IPS DF 6.9 (cell line): ENCODE data around the gene SLC7A4.
"Not testable (repeated sequence)": the region's sequence is repeated elsewhere in the genome, so short reads cannot be mapped to it uniquely, and the experiment has no call there.

Experiments
- DNase-seq: peaks from one replicate; pipeline ENCODE4 v3.0.0-alpha.2; 2013; ENCODE audit warnings: low read depth, low spot score
- H3K27ac ChIP-seq: one replicate; pipeline ENCODE4 v1.5.1; 2013; ENCODE audit warnings: low read length, control low read depth
- H3K27me3 ChIP-seq: 2 replicates; pipeline ENCODE4 v1.6.1; 2013; ENCODE audit warnings: mild to moderate bottlenecking, low read length; ENCODE audit not compliant: control insufficient read depth, insufficient read depth
- H3K36me3 ChIP-seq: 2 replicates; pipeline ENCODE4 v1.6.1; 2013; ENCODE audit warnings: low read length; ENCODE audit not compliant: control insufficient read depth, insufficient read depth
- H3K4me1 ChIP-seq: 2 replicates; pipeline ENCODE4 v1.6.1; 2013; ENCODE audit warnings: low read length; ENCODE audit not compliant: control insufficient read depth, insufficient read depth
- H3K4me3 ChIP-seq: 2 replicates; pipeline ENCODE4 v1.5.1; 2013; ENCODE audit warnings: mild to moderate bottlenecking, low read length
- H3K9me3 ChIP-seq: 2 replicates; pipeline ENCODE4 v1.6.1; 2013; ENCODE audit warnings: low read length, inconsistent platforms; ENCODE audit not compliant: control insufficient read depth, insufficient read depth
- WGBS: extraction: QIAGEN DNeasy Blood & Tissue Kit; methylation state at CpG from one replicate; pipeline ENCODE4 v1.1.7; 2013; ENCODE audit warnings: mixed read lengths, missing lambda C conversion rate; ENCODE audit not compliant: insufficient read length, insufficient coverage; 5-methylcytosine and 5-hydroxymethylcytosine counted together

Gene SLC7A4

GRCh38 chr22:21014726-21015465 is 17.5 kb downstream of the SLC7A4 start, which contains the start of gene P2RX6:
P2RX6 (plus strand) TSS chr22:21015165; CDS start chr22:21015175, 10 bp downstream.
- DNase-seq, result no peak
- Histone ChIP-seq H3K27ac (no peak within 1 kb of the TSS), H3K9me3 (no peaks in the 10 kb centered on the region), H3K27me3 (no peaks in the 10 kb centered on the region), H3K4me3 (peak within 1 kb of the TSS; percentile 49; the same call in 1 of the 2 replicates), H3K4me1 (peaks cover 2% of the 10 kb centered on the region; the same call in 1 of the 2 replicates), H3K36me3 (no peaks in the 10 kb centered on the region)
- no CpG with 5 or more reads among the region's 12 CpGs for WGBS

GRCh38 chr22:21014202-21014725 is 18.1 kb downstream of the SLC7A4 start:
- Histone ChIP-seq H3K36me3 (no peaks in the 10 kb centered on the region), H3K27me3 (no peaks in the 10 kb centered on the region), H3K27ac (no peak overlapping the region), H3K4me3 (peak overlapping the region; percentile 49; the same call in 1 of the 2 replicates), H3K9me3 (no peaks in the 10 kb centered on the region), H3K4me1 (peaks cover 4% of the 10 kb centered on the region; the same call in 1 of the 2 replicates)
- WGBS, result no CpG with 5 or more reads among the region's 40 CpGs
- peak; percentile 96 for DNase-seq

DNA sequence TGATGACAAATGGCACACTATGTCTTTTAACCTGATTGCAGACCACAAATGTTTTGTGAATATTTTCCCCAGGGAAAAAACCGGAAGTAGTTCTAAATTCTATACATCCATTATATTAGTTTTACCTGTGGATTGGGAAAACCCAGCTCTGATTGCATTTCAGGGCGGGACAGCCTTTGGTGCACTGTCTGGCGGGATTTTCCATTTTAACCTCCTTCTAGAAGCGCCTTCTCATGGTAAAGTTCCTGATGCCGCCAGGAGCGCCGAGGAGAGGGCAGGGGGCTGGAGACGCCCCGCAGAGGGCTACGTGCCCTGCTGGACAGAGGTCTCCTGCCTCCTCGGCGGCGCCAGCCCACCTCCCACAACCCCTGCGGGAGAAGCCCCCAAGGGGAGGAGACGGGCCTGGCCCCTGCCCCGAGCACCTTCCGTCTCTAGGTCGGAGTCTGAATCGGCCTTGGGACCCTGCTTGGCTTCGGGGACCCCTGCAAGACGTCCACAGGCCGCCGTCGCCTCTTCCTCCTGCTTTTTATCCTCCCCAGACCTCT is 18.6 kb downstream of the SLC7A4 start:
- H3K9me3 ChIP-seq, result no peaks in the 10 kb centered on the region
- H3K27ac ChIP-seq, result no peak overlapping the region
- no peaks in the 10 kb centered on the region for H3K27me3 ChIP-seq
- H3K4me3 ChIP-seq, result peak overlapping the region; percentile 49; the same call in 1 of the 2 replicates
- H3K4me1 ChIP-seq, result peaks cover 4% of the 10 kb centered on the region; the same call in 1 of the 2 replicates
- WGBS, result no CpG with 5 or more reads among the region's 24 CpGs
- DNase-seq, result no peak
- no peaks in the 10 kb centered on the region for H3K36me3 ChIP-seq

DNA sequence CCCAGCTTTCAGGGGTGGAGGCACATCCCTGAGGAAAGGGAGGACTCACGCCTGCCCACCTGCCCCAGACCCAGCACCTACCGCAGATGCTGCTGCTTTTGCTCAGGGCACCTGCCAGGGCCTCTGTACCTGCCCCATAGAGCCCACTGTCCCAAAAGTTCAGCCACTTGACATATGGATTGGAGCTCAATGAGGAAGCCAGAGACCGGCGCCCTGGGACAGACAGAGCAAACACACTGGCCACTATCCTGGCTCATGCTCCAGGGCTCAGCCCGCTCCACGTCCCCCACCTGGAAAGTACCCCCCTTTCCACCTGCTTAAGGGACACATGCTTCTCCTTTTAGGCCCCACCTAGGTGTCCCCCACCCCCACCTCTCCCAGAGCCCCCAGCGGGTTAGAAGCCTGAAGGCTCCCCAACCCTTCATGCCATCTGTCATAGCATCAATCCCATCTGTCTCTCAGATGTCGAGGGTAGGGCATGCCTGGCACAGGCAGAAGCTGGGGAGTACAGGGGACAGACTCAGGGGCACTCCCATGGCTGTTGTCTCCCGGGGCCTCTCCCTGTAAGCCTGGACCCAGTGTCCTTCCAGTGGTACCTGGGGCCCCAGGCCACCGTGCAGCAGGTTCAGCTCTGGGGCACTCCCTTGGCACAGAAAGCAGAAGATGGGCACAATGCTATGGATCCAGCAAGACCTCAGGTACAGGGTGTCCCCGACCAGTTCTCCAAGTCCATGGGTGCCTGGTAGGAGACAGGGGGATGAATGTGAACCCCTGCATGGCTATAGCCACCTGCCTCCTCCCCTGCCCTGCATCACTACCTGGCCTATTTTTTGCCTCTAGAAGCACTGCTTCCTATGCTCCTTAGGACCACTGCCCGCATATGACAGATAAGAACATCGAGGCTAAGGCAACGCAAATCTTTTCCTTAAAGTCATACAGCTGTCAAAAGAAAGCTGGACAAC is 19.6 kb downstream of the SLC7A4 start:
- H3K4me3 ChIP-seq, result no peak overlapping the region
- no CpG with 5 or more reads among the region's 14 CpGs for WGBS

GRCh38 chr22:21010426-21011113 is 21.8 kb downstream of the SLC7A4 start:
- H3K9me3 ChIP-seq, result no peaks in the 10 kb centered on the region
- no peaks in the 10 kb centered on the region for H3K36me3 ChIP-seq
- H3K27ac ChIP-seq, result no peak overlapping the region
- H3K4me3 ChIP-seq, result no peak overlapping the region
- no peaks in the 10 kb centered on the region for H3K27me3 ChIP-seq
- no CpG with 5 or more reads among the region's 3 CpGs for WGBS
- H3K4me1 ChIP-seq, result peaks cover 4% of the 10 kb centered on the region; the same call in 1 of the 2 replicates
- peak; percentile 33 for DNase-seq

More for the DNA sequence above, 19.6 kb downstream of the SLC7A4 start:
- H3K9me3 ChIP-seq, result no peaks in the 10 kb centered on the region
- no peak overlapping the region for H3K27ac ChIP-seq
- peaks cover 4% of the 10 kb centered on the region; the same call in 1 of the 2 replicates for H3K4me1 ChIP-seq
- H3K27me3 ChIP-seq, result no peaks in the 10 kb centered on the region
- no peaks in the 10 kb centered on the region for H3K36me3 ChIP-seq
- DNase-seq, result no peak

- Histone ChIP-seq H3K9me3 (no peaks in the 10 kb centered on the region), H3K4me3 (no peak overlapping the region), H3K36me3 (no peaks in the 10 kb centered on the region), H3K27me3 (no peaks in the 10 kb centered on the region), H3K27ac (no peak overlapping the region), H3K4me1 (peaks cover 4% of the 10 kb centered on the region; the same call in 1 of the 2 replicates)
- DNase-seq, result peak; percentile 39
- WGBS, result no CpG with 5 or more reads among the region's 10 CpGs
Measured at GRCh38 chr22:21009638-21010425, 22.5 kb downstream of the SLC7A4 start.

GRCh38 chr22:21009208-21009607 is 23.2 kb downstream of the SLC7A4 start:
- no CpG with 5 or more reads among the region's 13 CpGs for WGBS

GRCh38 chr22:21003782-21004181 is 28.6 kb downstream of the SLC7A4 start:
- no CpG with 5 or more reads among the region's 4 CpGs for WGBS
- no peaks in the 10 kb centered on the region for H3K9me3 ChIP-seq
- DNase-seq, result no peak
- no peak overlapping the region for H3K4me3 ChIP-seq
- peaks cover 8% of the 10 kb centered on the region; the same call in 1 of the 2 replicates for H3K36me3 ChIP-seq
- peaks cover 2% of the 10 kb centered on the region for H3K4me1 ChIP-seq
- H3K27ac ChIP-seq, result no peak overlapping the region
- no peaks in the 10 kb centered on the region for H3K27me3 ChIP-seq

More at GRCh38 chr22:21009208-21009607, 23.2 kb downstream of the SLC7A4 start:
- not testable (repeated sequence) for H3K4me3 ChIP-seq, H3K27me3 ChIP-seq, H3K9me3 ChIP-seq, DNase-seq, H3K36me3 ChIP-seq, H3K4me1 ChIP-seq, H3K27ac ChIP-seq
